T-cell (primary cell): ENCODE results near the gene CNPY3. TPM values are rescaled to one million over a fixed set of nuclear protein-coding genes. Genes with fewer than 3 reads are reported as not detected.

Source experiments
- ATAC-seq, 4 experiments: fragments of 200-7000 bp in 3 of 4; fragments of 150-1000 bp in 1 of 4; cut with Tn5 transposase; replicated peaks in 1 of 4; 1 replicate in 3 of 4; 2 replicates in 1 of 4; pipeline ENCODE4 v1.10.0; 2021; ENCODE audit warnings: moderate library complexity in 3 of 4, mild to moderate bottlenecking in 2 of 4, moderate number of reproducible peaks in 1 of 4
- CTCF ChIA-PET, 2 donors: fragments of 300-600 bp; sonication (Branson Sonifier 250); formaldehyde crosslinking; loops; one replicate each; lab custom pipeline; 2022; ENCODE audit warnings: antibody characterized with exemption in 2 of 2; lab: Charles Lee
- POLR2A ChIA-PET, 2 donors: fragments of 300-600 bp; sonication (Branson Sonifier 250); formaldehyde crosslinking; loops; one replicate each; lab custom pipeline; 2022; ENCODE audit warnings: antibody characterized with exemption in 2 of 2; lab: Charles Lee
- DNase-seq, 35 experiments: peaks; one replicate each; pipeline versions ENCODE4 v3.0.0 to v3.0.0-alpha.2; 2013 to 2023
- H3K27ac ChIP-seq: one replicate; pipeline ENCODE4 v1.5.1; 2013; ENCODE audit warnings: low read length
- H3K27me3 ChIP-seq, 2 experiments: replicated peaks in 1 of 2; 1 replicate in 1 of 2; 2 replicates in 1 of 2; pipeline versions ENCODE4 v1.6.1 to v1.7.0; 2013; ENCODE audit warnings: low read length in 1 of 2, mixed read lengths in 1 of 2; ENCODE audit not compliant: control insufficient read depth in 2 of 2, insufficient read depth in 2 of 2; ENCODE audit errors: extremely low read depth in 1 of 2
- H3K36me3 ChIP-seq, 2 donors: 1 replicate in 1 of 2; 2 replicates in 1 of 2; pipeline versions ENCODE4 v1.6.1 to v1.7.0; 2013; ENCODE audit warnings: low read length in 1 of 2; ENCODE audit not compliant: control insufficient read depth in 2 of 2, insufficient read depth in 1 of 2; ENCODE audit errors: extremely low read depth in 1 of 2
- H3K4me1 ChIP-seq, 2 experiments: 1 replicate in 1 of 2; 2 replicates in 1 of 2; pipeline versions ENCODE4 v1.6.1 to v1.7.0; 2013; ENCODE audit warnings: low read length in 2 of 2, mixed read lengths in 1 of 2; ENCODE audit not compliant: insufficient read depth in 2 of 2, control insufficient read depth in 1 of 2; ENCODE audit errors: extremely low read depth in 1 of 2
- H3K4me3 ChIP-seq, 2 donors: 1 replicate in 1 of 2; 2 replicates in 1 of 2; pipeline versions ENCODE4 v1.5.1 to v1.7.0; 2013; ENCODE audit warnings: mild to moderate bottlenecking in 2 of 2, low read length in 1 of 2, moderate library complexity in 1 of 2; ENCODE audit not compliant: control insufficient read depth in 1 of 2; ENCODE audit errors: extremely low read depth in 1 of 2
- H3K9me3 ChIP-seq: 2 replicates; pipeline ENCODE4 v1.7.0; 2013
- H3K27ac Mint-ChIP-seq, 2 donors: one replicate each; pipeline ENCODE4 v1.8.0; 2020 to 2021; ENCODE audit warnings: mild to moderate bottlenecking in 2 of 2, mixed read lengths in 2 of 2
- H3K27me3 Mint-ChIP-seq, 2 donors: one replicate each; pipeline ENCODE4 v1.8.0; 2021 to 2022; ENCODE audit warnings: mixed read lengths in 2 of 2
- H3K36me3 Mint-ChIP-seq: one replicate; pipeline ENCODE4 v1.8.0; 2021; ENCODE audit warnings: mixed read lengths
- H3K4me1 Mint-ChIP-seq, 3 donors: one replicate each; pipeline ENCODE4 v1.8.0; 2020 to 2022; ENCODE audit warnings: mixed read lengths in 3 of 3, mild to moderate bottlenecking in 1 of 3
- H3K4me3 Mint-ChIP-seq, 3 donors: one replicate each; pipeline ENCODE4 v1.8.0; 2020 to 2022; ENCODE audit warnings: mild to moderate bottlenecking in 3 of 3, mixed read lengths in 3 of 3, moderate library complexity in 3 of 3
- H3K9me3 Mint-ChIP-seq, 3 donors: one replicate each; pipeline ENCODE4 v1.8.0; 2020 to 2022; ENCODE audit warnings: mixed read lengths in 3 of 3
- WGBS: methylation state at CpG from one replicate; pipeline ENCODE4 v1.1.5; 2013; ENCODE audit warnings: missing lambda C conversion rate; ENCODE audit not compliant: insufficient coverage; 5-methylcytosine and 5-hydroxymethylcytosine counted together
- total RNA-seq, 35 experiments: library from RNA in 6 of 35; stranded (reverse) in 6 of 35; fragments of 120-200 nt in 1 of 35; gene quantifications; one replicate each; pipeline versions ENCODE4 v1.2.1 to v1.2.4 and lab custom pipeline; 2013 to 2026

The CNPY3 gene
- total RNA-seq, 5 donors from 2014 or later (not counting 1 experiment from before 2014, with no cell fraction given), result 51.2 to 86.2 (median 79.4) TPM

- H3K4me1 ChIP-seq, result peaks cover 5 to 8% of the 10 kb centered on the region in 2 experiments
- CTCF ChIA-PET, result interaction anchor here (0.6 to 0.7 kb wide), 4 partner anchors 33 to 297 kb away, joined by 3 to 10 read pairs (median 4); no protein-coding TSS in a partner anchor
- peaks cover 4 to 16% of the 10 kb centered on the region in 2 donors for H3K27me3 Mint-ChIP-seq
- H3K27me3 ChIP-seq, result peaks cover 0 to 33% of the 10 kb centered on the region in 2 experiments
- ATAC-seq (no peak), DNase-seq (no peak)
- H3K27ac ChIP-seq, result no peak overlapping the region
- H3K4me3 ChIP-seq, result no peak overlapping the region
- POLR2A ChIA-PET, result interaction anchor here in 1 of 2 donors (0.5 to 0.6 kb wide), 3 partner anchors 400 to 965 kb away, joined by 3 to 5 read pairs (median 3); no protein-coding TSS in a partner anchor
- H3K27ac Mint-ChIP-seq, result no peak overlapping the region
- peaks cover 0 to 4% (median 3%) of the 10 kb centered on the region in 3 donors for H3K4me1 Mint-ChIP-seq
- no peaks in the 10 kb centered on the region for H3K9me3 ChIP-seq
- WGBS, result 70% methylated on average over 1 of the region's 10 CpGs
- no peaks in the 10 kb centered on the region for H3K9me3 Mint-ChIP-seq
- H3K36me3 ChIP-seq, result no peaks in the 10 kb centered on the region
- H3K36me3 Mint-ChIP-seq, result no peaks in the 10 kb centered on the region
- H3K4me3 Mint-ChIP-seq, result no peak overlapping the region
Measured at GRCh38 chr6:42909835-42910234, 19.4 kb upstream of the CNPY3 start.

DNA sequence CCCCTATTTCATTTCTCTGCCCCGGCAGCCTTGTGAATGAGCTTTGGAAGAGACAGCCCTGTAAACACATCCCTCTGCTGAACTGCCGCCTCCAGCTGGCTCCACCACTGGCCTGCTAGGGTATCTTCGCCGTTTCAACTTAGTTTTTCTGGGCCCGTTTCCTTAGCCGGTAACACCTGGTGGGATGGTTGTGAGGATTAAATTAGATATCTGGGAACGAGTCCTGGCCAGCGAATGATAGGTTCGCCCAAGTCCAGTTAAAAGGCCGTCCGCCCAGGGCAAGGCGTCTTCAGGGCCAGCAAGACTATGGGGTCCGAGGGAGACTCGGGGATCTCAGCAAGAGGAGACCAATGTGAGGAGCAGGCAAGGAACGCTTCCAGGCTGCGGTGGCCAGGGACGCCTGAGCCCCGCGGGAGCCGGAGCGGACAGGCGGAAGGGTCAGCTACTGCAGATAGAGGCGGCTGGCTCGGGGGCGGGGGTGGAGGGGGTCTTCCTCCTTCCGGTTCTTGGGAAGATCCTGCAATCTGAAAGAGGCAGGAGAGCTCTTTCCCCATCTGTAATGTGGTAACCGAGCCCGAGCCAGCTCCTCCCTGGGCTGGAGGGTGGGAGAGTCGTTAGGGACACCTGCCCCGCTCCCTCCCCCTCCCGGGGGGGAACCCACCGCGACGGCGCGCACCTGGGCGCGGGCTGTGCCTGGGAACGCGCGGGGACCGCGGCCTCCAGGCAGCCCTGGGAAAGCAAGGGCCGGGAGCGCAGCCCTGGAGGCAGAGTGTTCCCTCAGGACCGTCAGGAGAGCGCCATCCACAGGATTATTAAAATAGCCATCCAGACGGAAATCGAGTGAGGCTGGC lies 17.9 kb upstream of the CNPY3 start:
- Mint-ChIP-seq H3K27ac (no peak overlapping the region), H3K9me3 (no peaks in the 10 kb centered on the region), H3K36me3 (no peaks in the 10 kb centered on the region), H3K4me1 (peaks cover 0 to 4% (median 3%) of the 10 kb centered on the region in 3 donors), H3K27me3 (peaks cover 4 to 16% of the 10 kb centered on the region in 2 donors), H3K4me3 (peak overlapping the region; percentile 31 to 43 (median 34))
- ChIA-PET CTCF (interaction anchor here (0.7 kb wide), 2 partner anchors 47 to 101 kb away, joined by 3 to 6 read pairs; no protein-coding TSS in a partner anchor), POLR2A (interaction anchor here in 1 of 2 donors (0.7 kb wide), 1 partner anchor 25 kb away, joined by 9 read pairs; no protein-coding TSS in a partner anchor)
- peaks cover 5 to 8% of the 10 kb centered on the region in 2 experiments for H3K4me1 ChIP-seq
- H3K9me3 ChIP-seq, result no peaks in the 10 kb centered on the region
- peak overlapping the region in 1 of 2 donors; percentile 54 for H3K4me3 ChIP-seq
- DNase-seq (no peak), ATAC-seq (peak in 1 of 4 experiments; percentile 31)
- H3K36me3 ChIP-seq, result no peaks in the 10 kb centered on the region
- 20% methylated on average over 30 of the region's 49 CpGs for WGBS
- H3K27ac ChIP-seq, result no peak overlapping the region
- H3K27me3 ChIP-seq, result peaks cover 0 to 33% of the 10 kb centered on the region in 2 experiments

DNA sequence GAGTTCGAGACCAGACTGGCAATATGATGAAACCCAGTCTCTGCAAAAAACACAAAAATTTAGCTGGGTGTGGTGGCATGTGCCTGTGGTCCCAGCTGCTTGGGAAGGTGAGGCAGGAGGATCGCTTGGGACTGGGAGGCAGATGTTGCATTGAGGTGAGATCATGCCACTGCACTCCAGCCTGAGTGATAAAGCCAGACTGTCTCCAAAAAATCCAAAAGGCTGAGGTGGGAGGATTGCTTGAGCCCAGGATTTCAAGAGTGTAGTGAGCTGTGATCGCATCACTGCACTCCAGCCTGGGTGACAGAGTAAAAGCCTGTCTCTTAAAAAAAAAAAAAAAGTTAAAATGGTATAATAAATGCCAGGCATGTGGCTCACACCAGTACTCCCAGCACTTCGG lies 14.7 kb upstream of the CNPY3 start:
- H3K9me3 ChIP-seq, result no peaks in the 10 kb centered on the region
- Mint-ChIP-seq H3K27me3 (peaks cover 4 to 16% of the 10 kb centered on the region in 2 donors), H3K36me3 (no peaks in the 10 kb centered on the region), H3K4me1 (peaks cover 0 to 4% (median 3%) of the 10 kb centered on the region in 3 donors), H3K27ac (no peak overlapping the region), H3K4me3 (no peak overlapping the region), H3K9me3 (no peaks in the 10 kb centered on the region)
- H3K27ac ChIP-seq, result no peak overlapping the region
- CTCF ChIA-PET, result interaction anchor here in 1 of 2 donors (0.6 to 0.7 kb wide), 3 partner anchors 133 to 613 kb away, joined by 3 read pairs; no protein-coding TSS in a partner anchor
- DNase-seq (no peak), ATAC-seq (no peak)
- WGBS, result 47% methylated on average over 2 of the region's 4 CpGs
- H3K36me3 ChIP-seq, result no peaks in the 10 kb centered on the region
- H3K27me3 ChIP-seq, result peaks cover 0 to 32% of the 10 kb centered on the region in 2 experiments
- POLR2A ChIA-PET, result interaction anchor here in 1 of 2 donors (0.6 kb wide), 1 partner anchor 210 kb away, joined by 5 read pairs; no protein-coding TSS in a partner anchor
- no peak overlapping the region for H3K4me3 ChIP-seq
- H3K4me1 ChIP-seq, result peaks cover 5 to 8% of the 10 kb centered on the region in 2 experiments

DNA sequence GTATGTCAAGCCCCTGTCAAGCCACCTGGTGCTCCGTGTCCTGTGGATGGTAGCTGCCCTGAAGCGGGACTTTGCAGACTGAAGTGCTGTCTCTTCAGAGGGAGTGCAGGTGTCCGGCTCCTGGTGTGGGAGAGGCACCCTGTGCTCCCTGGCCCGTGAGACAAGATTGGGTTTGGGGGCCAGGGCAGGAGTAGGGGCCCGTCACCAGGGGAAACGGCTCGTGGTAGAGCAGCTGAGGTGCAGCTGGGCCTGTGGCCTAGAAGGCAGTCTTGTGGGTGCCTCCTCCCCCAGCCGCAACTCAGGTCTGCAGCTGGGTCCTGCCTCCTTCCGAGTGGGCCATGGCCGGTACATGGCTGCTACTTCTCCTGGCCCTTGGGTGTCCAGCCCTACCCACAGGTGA lies 13.5 kb upstream of the CNPY3 start, which contains the start of gene PTCRA:
Gene PTCRA, plus strand, starts transcription at position 322 of the 400 bp plus-strand sequence. Its CDS starts 17 bp downstream, at position 339.
- ChIA-PET CTCF (no interaction called here), POLR2A (interaction anchor here (0.5 to 0.7 kb wide), 2 partner anchors 100 to 406 kb away, joined by 3 to 4 read pairs; no protein-coding TSS in a partner anchor)
- no peak for DNase-seq
- no peak for ATAC-seq
- peaks cover 4 to 16% of the 10 kb centered on the region in 2 donors for H3K27me3 Mint-ChIP-seq
- H3K9me3 ChIP-seq, result no peaks in the 10 kb centered on the region
- H3K27ac Mint-ChIP-seq, result no peak within 1 kb of the TSS
- no peaks in the 10 kb centered on the region for H3K36me3 Mint-ChIP-seq
- H3K27ac ChIP-seq, result no peak within 1 kb of the TSS
- H3K4me3 Mint-ChIP-seq, result no peak within 1 kb of the TSS
- peaks cover 0 to 4% (median 3%) of the 10 kb centered on the region in 3 donors for H3K4me1 Mint-ChIP-seq
- H3K27me3 ChIP-seq, result peaks cover 0 to 27% of the 10 kb centered on the region in 2 experiments
- peaks cover 5 to 8% of the 10 kb centered on the region in 2 experiments for H3K4me1 ChIP-seq
- no peaks in the 10 kb centered on the region for H3K36me3 ChIP-seq
- WGBS, result 79% methylated on average over 8 of the region's 10 CpGs
- H3K9me3 Mint-ChIP-seq, result no peaks in the 10 kb centered on the region
- H3K4me3 ChIP-seq, result no peak within 1 kb of the TSS

DNA sequence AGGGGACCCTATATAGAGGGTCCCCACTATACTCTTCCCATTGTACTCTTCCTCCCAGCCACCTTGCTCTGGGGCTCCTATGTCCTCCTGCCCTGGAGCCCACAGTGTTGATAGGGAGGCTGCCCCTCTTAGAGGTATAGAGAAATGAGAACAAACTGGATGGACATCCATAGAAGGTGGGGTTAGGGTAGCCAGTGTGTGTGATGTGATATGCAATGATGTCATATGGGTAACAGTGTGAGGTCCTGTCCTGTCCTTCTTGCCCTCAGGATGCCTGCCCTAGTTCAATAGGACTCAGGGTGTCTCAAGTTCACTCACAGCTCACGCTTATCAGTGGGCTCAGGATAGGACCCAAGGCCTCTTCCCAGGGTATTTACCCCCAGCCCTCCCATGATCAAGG lies 13.0 kb upstream of the CNPY3 start:
- Histone ChIP-seq H3K36me3 (no peaks in the 10 kb centered on the region), H3K4me1 (peaks cover 4% of the 10 kb centered on the region in 2 experiments), H3K9me3 (no peaks in the 10 kb centered on the region), H3K4me3 (no peak overlapping the region), H3K27me3 (peaks cover 0 to 22% of the 10 kb centered on the region in 2 experiments), H3K27ac (no peak overlapping the region)
- no peak overlapping the region for H3K27ac Mint-ChIP-seq
- no peaks in the 10 kb centered on the region for H3K9me3 Mint-ChIP-seq
- H3K36me3 Mint-ChIP-seq, result no peaks in the 10 kb centered on the region
- ATAC-seq (no peak), DNase-seq (no peak)
- H3K4me1 Mint-ChIP-seq, result peaks cover 0 to 1% (median 1%) of the 10 kb centered on the region in 3 donors
- ChIA-PET POLR2A (interaction anchor here (0.5 to 0.6 kb wide), 2 partner anchors 100 to 177 kb away, joined by 3 read pairs; no protein-coding TSS in a partner anchor), CTCF (interaction anchor here in 1 of 2 donors (0.5 kb wide), 1 partner anchor 648 kb away, joined by 5 read pairs; no protein-coding TSS in a partner anchor)
- H3K4me3 Mint-ChIP-seq, result no peak overlapping the region
- no CpG with 5 or more reads among the region's 1 CpG for WGBS
- peaks cover 1 to 14% of the 10 kb centered on the region in 2 donors for H3K27me3 Mint-ChIP-seq

DNA sequence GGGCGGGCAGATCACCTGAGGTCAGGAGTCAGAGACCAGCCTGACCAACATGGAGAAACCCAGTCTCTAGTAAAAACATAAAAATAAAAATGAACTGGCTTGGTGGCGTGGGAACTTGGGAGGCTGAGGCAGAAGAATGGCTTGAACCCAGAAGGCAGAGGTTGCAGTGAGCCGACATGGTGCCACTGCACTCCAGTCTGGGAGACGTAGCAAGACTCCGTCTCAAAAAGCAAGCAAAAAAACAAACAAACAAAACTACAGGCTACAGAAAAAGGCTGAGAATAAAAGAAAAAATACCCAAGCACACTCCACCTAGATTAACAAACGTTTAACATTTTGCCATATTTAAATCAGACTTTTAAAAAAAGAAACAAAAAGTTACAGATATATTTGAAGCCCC lies 7.5 kb upstream of the CNPY3 start:
- ChIA-PET CTCF (interaction anchor here in 1 of 2 donors (0.7 to 0.8 kb wide), 2 partner anchors 53 to 222 kb away, joined by 4 read pairs; no protein-coding TSS in a partner anchor), POLR2A (no interaction called here)
- Histone ChIP-seq H3K4me1 (no peaks in the 10 kb centered on the region), H3K36me3 (no peaks in the 10 kb centered on the region), H3K9me3 (no peaks in the 10 kb centered on the region), H3K4me3 (no peak overlapping the region), H3K27ac (no peak overlapping the region), H3K27me3 (no peaks in the 10 kb centered on the region)
- Mint-ChIP-seq H3K4me3 (no peak overlapping the region), H3K4me1 (no peaks in the 10 kb centered on the region), H3K27me3 (no peaks in the 10 kb centered on the region), H3K36me3 (no peaks in the 10 kb centered on the region), H3K9me3 (no peaks in the 10 kb centered on the region), H3K27ac (no peak overlapping the region)
- ATAC-seq (no peak), DNase-seq (no peak)
- WGBS, result 57% methylated on average over 2 of the region's 6 CpGs
